Right atrium auricular region (tissue), 2 donors: Measurements from ENCODE around the gene SLC10A3. TPM values are rescaled to one million over a fixed set of nuclear protein-coding genes. Genes with fewer than 3 reads are reported as not detected.

Experiments
- DNase-seq: peaks from one replicate; pipeline ENCODE4 v3.0.0-alpha.2; 2019; ENCODE audit warnings: low spot score
- H3K27ac ChIP-seq, 2 donors: fragments of 200-600 bp; sonication (generic); 1 replicate in 1 of 2; 2 replicates in 1 of 2; pipeline ENCODE4 v1.5.1; 2016 to 2019
- H3K27me3 ChIP-seq, 2 donors: fragments of 200-600 bp; sonication (generic); one replicate each; pipeline versions ENCODE4 v1.5.1 to v1.6.0; 2017 to 2019
- H3K36me3 ChIP-seq: fragments of 200-600 bp; sonication (generic); one replicate; pipeline ENCODE4 v1.5.1; 2016
- H3K4me1 ChIP-seq, 2 donors: fragments of 200-600 bp; sonication (generic); one replicate each; pipeline versions ENCODE4 v1.5.1 to v1.6.0; 2017 to 2019
- H3K4me3 ChIP-seq, 2 donors: fragments of 200-600 bp; sonication (generic); 1 replicate in 1 of 2; 2 replicates in 1 of 2; pipeline ENCODE4 v1.5.1; 2017 to 2019; ENCODE audit warnings: mild to moderate bottlenecking in 1 of 2, moderate library complexity in 1 of 2
- H3K9me3 ChIP-seq, 2 donors: fragments of 200-600 bp; sonication (generic); one replicate each; pipeline ENCODE4 v1.5.1; 2019
- total RNA-seq, 2 donors: library from RNA; depleted of rRNA; stranded (reverse); fragments of >200 nt; gene quantifications; one replicate each; pipeline ENCODE4 v1.1.0, GENCODE V29; 2016
- TF ChIP-seq, protein P1 (sequence below), 2 donors: fragments of 200-600 bp; sonication (generic); IDR thresholded peaks; one replicate each; pipeline ENCODE4 v1.5.1; 2019; ENCODE audit warnings: antibody characterized with exemption in 2 of 2

The SLC10A3 gene
- total RNA-seq, 2 donors from 2014 or later: 22.2 to 22.9 TPM

GRCh38 chrX:154487518-154488290 is 2.7 kb downstream of the SLC10A3 start:
- Histone ChIP-seq H3K4me1 (peaks cover 0 to 19% of the 10 kb centered on the region in 2 donors), H3K9me3 (no peaks in the 10 kb centered on the region), H3K36me3 (no peaks in the 10 kb centered on the region), H3K4me3 (no peak overlapping the region), H3K27ac (peak overlapping the region; percentile 78 to 82), H3K27me3 (no peaks in the 10 kb centered on the region)
- no peak for DNase-seq
- TF ChIP-seq, protein P1, sequence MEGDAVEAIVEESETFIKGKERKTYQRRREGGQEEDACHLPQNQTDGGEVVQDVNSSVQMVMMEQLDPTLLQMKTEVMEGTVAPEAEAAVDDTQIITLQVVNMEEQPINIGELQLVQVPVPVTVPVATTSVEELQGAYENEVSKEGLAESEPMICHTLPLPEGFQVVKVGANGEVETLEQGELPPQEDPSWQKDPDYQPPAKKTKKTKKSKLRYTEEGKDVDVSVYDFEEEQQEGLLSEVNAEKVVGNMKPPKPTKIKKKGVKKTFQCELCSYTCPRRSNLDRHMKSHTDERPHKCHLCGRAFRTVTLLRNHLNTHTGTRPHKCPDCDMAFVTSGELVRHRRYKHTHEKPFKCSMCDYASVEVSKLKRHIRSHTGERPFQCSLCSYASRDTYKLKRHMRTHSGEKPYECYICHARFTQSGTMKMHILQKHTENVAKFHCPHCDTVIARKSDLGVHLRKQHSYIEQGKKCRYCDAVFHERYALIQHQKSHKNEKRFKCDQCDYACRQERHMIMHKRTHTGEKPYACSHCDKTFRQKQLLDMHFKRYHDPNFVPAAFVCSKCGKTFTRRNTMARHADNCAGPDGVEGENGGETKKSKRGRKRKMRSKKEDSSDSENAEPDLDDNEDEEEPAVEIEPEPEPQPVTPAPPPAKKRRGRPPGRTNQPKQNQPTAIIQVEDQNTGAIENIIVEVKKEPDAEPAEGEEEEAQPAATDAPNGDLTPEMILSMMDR (IDR thresholded peaks at IDR 0.05): no peak

DNA sequence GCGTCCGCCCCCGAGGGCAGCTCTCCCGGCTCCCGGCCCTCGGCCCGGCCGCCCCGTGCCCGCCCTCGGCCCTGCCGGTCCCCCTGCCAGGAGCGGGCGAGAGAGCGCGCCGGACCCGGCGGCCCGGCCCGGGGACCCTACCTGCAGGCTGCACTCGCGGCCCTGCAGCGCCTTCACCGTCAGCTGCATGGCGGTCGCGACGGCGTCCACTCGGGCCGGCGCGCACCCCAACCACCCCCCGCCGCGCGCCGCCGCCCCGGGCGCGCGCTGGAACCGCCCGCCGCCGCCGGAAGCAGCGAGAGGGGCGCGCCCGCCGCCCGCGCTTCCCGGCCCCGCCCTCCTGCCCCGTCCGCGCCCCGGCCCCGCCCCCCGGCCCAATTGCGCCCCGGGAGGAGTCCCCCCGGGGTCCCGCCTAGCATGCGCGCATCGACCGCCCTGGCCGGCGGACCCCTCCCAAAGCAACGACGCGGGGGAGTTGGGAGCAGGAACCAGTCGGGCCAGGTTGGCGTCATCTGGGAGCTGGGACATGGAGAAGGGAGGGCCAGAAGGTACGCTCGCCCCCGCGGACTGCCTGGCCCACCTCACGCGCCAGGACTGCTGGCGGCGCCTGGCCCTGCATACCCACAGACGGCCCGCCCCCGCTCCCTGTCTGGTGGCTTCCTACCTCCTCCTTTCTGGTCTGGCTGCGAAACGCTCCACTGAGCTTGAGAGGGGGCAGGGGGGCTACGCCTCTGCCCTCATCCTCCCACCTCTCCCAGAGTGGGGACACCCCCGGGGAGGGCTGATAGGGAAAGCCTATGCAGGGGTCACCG is 3.8 kb downstream of the SLC10A3 start, which contains the start of gene UBL4A:
TSS of gene UBL4A (minus strand) at position 220 of the 812 bp plus-strand sequence. CDS start at position 189, 31 bp downstream.
- TF ChIP-seq, protein P1 (IDR thresholded peaks at IDR 0.05): no peak
- Histone ChIP-seq H3K27ac (peak within 1 kb of the TSS; percentile 82 to 86), H3K4me3 (peak within 1 kb of the TSS; percentile 58 to 68), H3K36me3 (no peaks in the 10 kb centered on the region), H3K27me3 (no peaks in the 10 kb centered on the region), H3K4me1 (peaks cover 0 to 19% of the 10 kb centered on the region in 2 donors), H3K9me3 (no peaks in the 10 kb centered on the region)
- no peak for DNase-seq

GRCh38 chrX:154486052-154486395 is 4.4 kb downstream of the SLC10A3 start:
- Histone ChIP-seq H3K36me3 (no peaks in the 10 kb centered on the region), H3K9me3 (no peaks in the 10 kb centered on the region), H3K4me1 (peaks cover 0 to 19% of the 10 kb centered on the region in 2 donors), H3K27ac (peak overlapping the region; percentile 82 to 86), H3K27me3 (no peaks in the 10 kb centered on the region), H3K4me3 (peak overlapping the region; percentile 58 to 68)
- TF ChIP-seq, protein P1 (IDR thresholded peaks at IDR 0.05): no peak
- DNase-seq: no peak

- H3K4me1 ChIP-seq: peaks cover 0 to 19% of the 10 kb centered on the region in 2 donors
- no peaks in the 10 kb centered on the region for H3K9me3 ChIP-seq
- peak overlapping the region; percentile 82 to 86 for H3K27ac ChIP-seq
- no peaks in the 10 kb centered on the region for H3K27me3 ChIP-seq
- DNase-seq: no peak
- H3K36me3 ChIP-seq: no peaks in the 10 kb centered on the region
- peak overlapping the region; percentile 58 to 68 for H3K4me3 ChIP-seq
- TF ChIP-seq, protein P1 (IDR thresholded peaks at IDR 0.05): no peak
Measured at GRCh38 chrX:154485150-154486051, 5.0 kb downstream of the SLC10A3 start.
